ENCODE measurements around the gene NECTIN1. TPM values are rescaled to one million over a fixed set of nuclear protein-coding genes. Genes with fewer than 3 reads are reported as not detected.

The NECTIN1 gene
- total and polyA plus RNA-seq, 2 of the 4 experiments (the other 2 are of a cell fraction), result 2.3 to 4.2 TPM

DNA sequence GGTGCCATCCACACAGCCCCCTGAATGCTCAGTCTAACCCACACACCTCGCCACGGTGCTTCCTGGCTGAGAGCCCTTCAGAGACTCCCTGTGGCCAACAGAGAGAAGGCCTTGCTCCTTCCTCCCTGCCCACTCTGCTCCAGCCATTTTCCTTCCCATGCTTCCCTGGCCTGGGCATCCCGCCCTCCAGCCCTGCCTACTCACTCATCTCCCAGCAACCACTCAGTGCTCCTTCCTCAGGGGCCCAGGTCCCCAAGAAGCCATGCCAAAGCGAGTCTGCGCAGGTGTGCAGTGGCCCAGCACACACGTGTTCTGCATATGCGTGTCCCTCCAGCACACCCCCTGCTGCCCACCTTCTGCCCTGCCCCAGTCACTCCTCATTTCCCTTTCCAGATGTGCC lies 56.4 kb downstream of the NECTIN1 start:
- POLR2A ChIA-PET (ENCODE audit: unreplicated experiment), result no interaction called here
- dilution Hi-C loops (cut with HindIII; ENCODE audit: low sequenced_read_pairs, unreplicated experiment), result no loop called here
- peaks cover 19% of the 10 kb centered on the region for H3K4me1 ChIP-seq (ENCODE audit: control insufficient read depth, insufficient read depth, low read length)

More for the DNA sequence above, 56.4 kb downstream of the NECTIN1 start:
- TF ChIP-seq BHLHE40 (IDR thresholded peaks at IDR 0.05; ENCODE audit: low read depth, low read length), result no peak
- TF ChIP-seq, protein P1, sequence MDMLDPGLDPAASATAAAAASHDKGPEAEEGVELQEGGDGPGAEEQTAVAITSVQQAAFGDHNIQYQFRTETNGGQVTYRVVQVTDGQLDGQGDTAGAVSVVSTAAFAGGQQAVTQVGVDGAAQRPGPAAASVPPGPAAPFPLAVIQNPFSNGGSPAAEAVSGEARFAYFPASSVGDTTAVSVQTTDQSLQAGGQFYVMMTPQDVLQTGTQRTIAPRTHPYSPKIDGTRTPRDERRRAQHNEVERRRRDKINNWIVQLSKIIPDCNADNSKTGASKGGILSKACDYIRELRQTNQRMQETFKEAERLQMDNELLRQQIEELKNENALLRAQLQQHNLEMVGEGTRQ (IDR thresholded peaks at IDR 0.05; ENCODE audit: low read depth, low read length), result no peak
- no peak for TF ChIP-seq MAZ (IDR thresholded peaks at IDR 0.05; ENCODE audit: borderline replicate concordance, low read depth, low read length)
- TF ChIP-seq RAD21 (IDR thresholded peaks at IDR 0.05; ENCODE audit: low read length), result no peak
- no peak for TF ChIP-seq FOS (IDR thresholded peaks at IDR 0.05; ENCODE audit: low read depth, low read length)
- TF ChIP-seq MAFK (IDR thresholded peaks at IDR 0.05; ENCODE audit: low read depth, low read length), result no peak
- TF ChIP-seq, protein P2, sequence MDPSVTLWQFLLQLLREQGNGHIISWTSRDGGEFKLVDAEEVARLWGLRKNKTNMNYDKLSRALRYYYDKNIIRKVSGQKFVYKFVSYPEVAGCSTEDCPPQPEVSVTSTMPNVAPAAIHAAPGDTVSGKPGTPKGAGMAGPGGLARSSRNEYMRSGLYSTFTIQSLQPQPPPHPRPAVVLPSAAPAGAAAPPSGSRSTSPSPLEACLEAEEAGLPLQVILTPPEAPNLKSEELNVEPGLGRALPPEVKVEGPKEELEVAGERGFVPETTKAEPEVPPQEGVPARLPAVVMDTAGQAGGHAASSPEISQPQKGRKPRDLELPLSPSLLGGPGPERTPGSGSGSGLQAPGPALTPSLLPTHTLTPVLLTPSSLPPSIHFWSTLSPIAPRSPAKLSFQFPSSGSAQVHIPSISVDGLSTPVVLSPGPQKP (IDR thresholded peaks at IDR 0.05; ENCODE audit: borderline replicate concordance, low read depth, low read length), result no peak
- TF ChIP-seq, protein P3, sequence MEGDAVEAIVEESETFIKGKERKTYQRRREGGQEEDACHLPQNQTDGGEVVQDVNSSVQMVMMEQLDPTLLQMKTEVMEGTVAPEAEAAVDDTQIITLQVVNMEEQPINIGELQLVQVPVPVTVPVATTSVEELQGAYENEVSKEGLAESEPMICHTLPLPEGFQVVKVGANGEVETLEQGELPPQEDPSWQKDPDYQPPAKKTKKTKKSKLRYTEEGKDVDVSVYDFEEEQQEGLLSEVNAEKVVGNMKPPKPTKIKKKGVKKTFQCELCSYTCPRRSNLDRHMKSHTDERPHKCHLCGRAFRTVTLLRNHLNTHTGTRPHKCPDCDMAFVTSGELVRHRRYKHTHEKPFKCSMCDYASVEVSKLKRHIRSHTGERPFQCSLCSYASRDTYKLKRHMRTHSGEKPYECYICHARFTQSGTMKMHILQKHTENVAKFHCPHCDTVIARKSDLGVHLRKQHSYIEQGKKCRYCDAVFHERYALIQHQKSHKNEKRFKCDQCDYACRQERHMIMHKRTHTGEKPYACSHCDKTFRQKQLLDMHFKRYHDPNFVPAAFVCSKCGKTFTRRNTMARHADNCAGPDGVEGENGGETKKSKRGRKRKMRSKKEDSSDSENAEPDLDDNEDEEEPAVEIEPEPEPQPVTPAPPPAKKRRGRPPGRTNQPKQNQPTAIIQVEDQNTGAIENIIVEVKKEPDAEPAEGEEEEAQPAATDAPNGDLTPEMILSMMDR (conservative IDR thresholded peaks at IDR 0.05; ENCODE audit: low read depth, low read length), result no peak
- peak overlapping the region; percentile 61 for H2AFZ ChIP-seq (replicated peaks; ENCODE audit: low read length, poor library complexity)
- no peak overlapping the region; the same call in 1 of the 2 replicates for H2AK5ac ChIP-seq (ENCODE audit: low read depth, low read length)
- H2AK9ac ChIP-seq (replicated peaks; ENCODE audit: low read depth, low read length, poor library complexity), result no peak overlapping the region
- H3K36me3 ChIP-seq (ENCODE audit: control insufficient read depth, insufficient read depth, low read length), result no peaks in the 10 kb centered on the region
- no peak overlapping the region for H2BK15ac ChIP-seq (ENCODE audit: low read depth, low read length)
- CTCF ChIA-PET, result no interaction called here
- no peak for DNase-seq
- intact Hi-C loops (cut with micrococcal nuclease) (no loop called here), in situ Hi-C loops (cut with MboI; ENCODE audit: low sequenced_read_pairs) (no loop called here)
- no peak overlapping the region for H3K4me2 ChIP-seq (ENCODE audit: low read depth, low read length)
- H2BK5ac ChIP-seq (ENCODE audit: low read depth, low read length, poor library complexity, severe bottlenecking), result no peak overlapping the region
- 96% methylated on average over 5 of the region's 7 CpGs; no CpG with 5 or more reads in 1 of the 2 experiments for WGBS, 2 experiments (ENCODE audit: extremely low coverage in 2 of 2, insufficient read length in 1 of 2)
- no peak overlapping the region for H3K14ac ChIP-seq (replicated peaks; ENCODE audit: low read depth, low read length)
- H3K18ac ChIP-seq (ENCODE audit: low read depth, low read length), result no peak overlapping the region
- no peaks in the 10 kb centered on the region for H3K79me1 ChIP-seq (ENCODE audit: low read depth in 1 of 2, low read length in 2 of 2)
- no peak overlapping the region for H4K5ac ChIP-seq (ENCODE audit: low read depth, low read length)
- H3K4ac ChIP-seq (ENCODE audit: low read depth, low read length), result no peak overlapping the region
- H3K9me3 ChIP-seq (ENCODE audit: control insufficient read depth, insufficient read depth, low read length), result no peaks in the 10 kb centered on the region
- no peak overlapping the region for H3K4me3 ChIP-seq (ENCODE audit: insufficient read depth, low read depth, low read length)
- H3K9me1 ChIP-seq (ENCODE audit: insufficient read depth, low read length), result peaks cover 16% of the 10 kb centered on the region
- no peaks in the 10 kb centered on the region for H4K20me1 ChIP-seq (ENCODE audit: insufficient read depth, low read length)
- no peak for ATAC-seq (ENCODE audit: low read depth)
- H3K27ac ChIP-seq (ENCODE audit: insufficient read depth, low read length), result no peak overlapping the region
- H3K27me3 ChIP-seq (ENCODE audit: control insufficient read depth, insufficient read depth, low read length), result no peaks in the 10 kb centered on the region
- H2BK20ac ChIP-seq (ENCODE audit: low read depth, low read length), result no peak overlapping the region
- H4K8ac ChIP-seq (ENCODE audit: low read depth in 2 of 2, low read length in 2 of 2), result no peak overlapping the region
- H4K91ac ChIP-seq (ENCODE audit: insufficient read depth, low read depth, low read length), result no peak overlapping the region
- H2BK120ac ChIP-seq (ENCODE audit: low read depth, low read length), result no peak overlapping the region
- no peak overlapping the region for H3K9ac ChIP-seq (ENCODE audit: low read depth, low read length)
- H3K23ac ChIP-seq (ENCODE audit: low read depth, low read length), result no peak overlapping the region
- H3K56ac ChIP-seq (ENCODE audit: extremely low read depth, insufficient read depth, low read length), result no peak overlapping the region
- BruUV-seq (replicated peaks), result no TSS peak

All from IMR-90 (cell line).